Measurements from ENCODE around the gene OR2A5. TPM values are rescaled to one million over a fixed set of nuclear protein-coding genes. Genes with fewer than 3 reads are reported as not detected.

Gene OR2A5
- polyA plus RNA-seq, 1 donor: not detected

Other genes with a start within 250 kb of the OR2A5 start
- 188 TPM for gene TCAF1, start 146.8 kb upstream of the OR2A5 start, polyA plus RNA-seq (ENCODE audit: insufficient read length)
- gene OR2F2, start 113.7 kb upstream of the OR2A5 start, polyA plus RNA-seq (ENCODE audit: insufficient read length): not detected
- gene OR2F1, start 94.1 kb upstream of the OR2A5 start, polyA plus RNA-seq (ENCODE audit: insufficient read length): not detected
- gene OR6B1, start 48.6 kb upstream of the OR2A5 start, polyA plus RNA-seq (ENCODE audit: insufficient read length): not detected
- not detected for gene OR2A25, start 20.9 kb downstream of the OR2A5 start, polyA plus RNA-seq (ENCODE audit: insufficient read length)
- gene OR2A12, start 37.3 kb downstream of the OR2A5 start, polyA plus RNA-seq (ENCODE audit: insufficient read length): not detected
- gene OR2A2, start 60.6 kb downstream of the OR2A5 start, polyA plus RNA-seq (ENCODE audit: insufficient read length): not detected
- gene OR2A14, start 74.2 kb downstream of the OR2A5 start, polyA plus RNA-seq (ENCODE audit: insufficient read length): not detected
- gene CTAGE4, start 134.5 kb downstream of the OR2A5 start, polyA plus RNA-seq (ENCODE audit: insufficient read length): not detected
- gene ARHGEF35, start 146.9 kb downstream of the OR2A5 start, polyA plus RNA-seq (ENCODE audit: insufficient read length): 1.3 TPM
- 0.53 TPM for gene OR2A42, start 190.7 kb downstream of the OR2A5 start, polyA plus RNA-seq (ENCODE audit: insufficient read length)
- 1.1 TPM for gene OR2A7, start 215.8 kb downstream of the OR2A5 start, polyA plus RNA-seq (ENCODE audit: insufficient read length)
- 1.4 TPM for gene CTAGE8, start 220.3 kb downstream of the OR2A5 start, polyA plus RNA-seq (ENCODE audit: insufficient read length)

Measured in hindlimb muscle (tissue), 1 donor.